ENCODE results near the gene NINJ2.

Gene NINJ2

DNA sequence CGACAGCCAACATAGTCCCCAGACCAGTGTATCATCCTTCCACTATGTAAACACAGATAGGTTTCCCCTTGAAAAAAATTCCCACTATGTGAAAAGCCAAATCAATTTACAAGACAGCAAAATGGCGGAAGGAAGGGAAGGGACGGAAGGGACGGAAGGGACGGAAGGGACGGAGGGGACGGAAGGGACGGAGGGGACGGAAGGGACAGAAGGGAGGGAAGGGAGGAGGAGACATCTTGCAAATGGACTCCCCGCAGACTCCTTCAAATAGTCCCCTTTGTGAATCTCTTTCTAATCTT lies 75.3 kb downstream of the NINJ2 start:
- TF ChIP-seq, protein P1, sequence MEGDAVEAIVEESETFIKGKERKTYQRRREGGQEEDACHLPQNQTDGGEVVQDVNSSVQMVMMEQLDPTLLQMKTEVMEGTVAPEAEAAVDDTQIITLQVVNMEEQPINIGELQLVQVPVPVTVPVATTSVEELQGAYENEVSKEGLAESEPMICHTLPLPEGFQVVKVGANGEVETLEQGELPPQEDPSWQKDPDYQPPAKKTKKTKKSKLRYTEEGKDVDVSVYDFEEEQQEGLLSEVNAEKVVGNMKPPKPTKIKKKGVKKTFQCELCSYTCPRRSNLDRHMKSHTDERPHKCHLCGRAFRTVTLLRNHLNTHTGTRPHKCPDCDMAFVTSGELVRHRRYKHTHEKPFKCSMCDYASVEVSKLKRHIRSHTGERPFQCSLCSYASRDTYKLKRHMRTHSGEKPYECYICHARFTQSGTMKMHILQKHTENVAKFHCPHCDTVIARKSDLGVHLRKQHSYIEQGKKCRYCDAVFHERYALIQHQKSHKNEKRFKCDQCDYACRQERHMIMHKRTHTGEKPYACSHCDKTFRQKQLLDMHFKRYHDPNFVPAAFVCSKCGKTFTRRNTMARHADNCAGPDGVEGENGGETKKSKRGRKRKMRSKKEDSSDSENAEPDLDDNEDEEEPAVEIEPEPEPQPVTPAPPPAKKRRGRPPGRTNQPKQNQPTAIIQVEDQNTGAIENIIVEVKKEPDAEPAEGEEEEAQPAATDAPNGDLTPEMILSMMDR (conservative IDR thresholded peaks at IDR 0.05): no peak
- TF ChIP-seq ZFX (IDR thresholded peaks at IDR 0.05): no peak
- H3K27ac ChIP-seq: no peak overlapping the region

DNA sequence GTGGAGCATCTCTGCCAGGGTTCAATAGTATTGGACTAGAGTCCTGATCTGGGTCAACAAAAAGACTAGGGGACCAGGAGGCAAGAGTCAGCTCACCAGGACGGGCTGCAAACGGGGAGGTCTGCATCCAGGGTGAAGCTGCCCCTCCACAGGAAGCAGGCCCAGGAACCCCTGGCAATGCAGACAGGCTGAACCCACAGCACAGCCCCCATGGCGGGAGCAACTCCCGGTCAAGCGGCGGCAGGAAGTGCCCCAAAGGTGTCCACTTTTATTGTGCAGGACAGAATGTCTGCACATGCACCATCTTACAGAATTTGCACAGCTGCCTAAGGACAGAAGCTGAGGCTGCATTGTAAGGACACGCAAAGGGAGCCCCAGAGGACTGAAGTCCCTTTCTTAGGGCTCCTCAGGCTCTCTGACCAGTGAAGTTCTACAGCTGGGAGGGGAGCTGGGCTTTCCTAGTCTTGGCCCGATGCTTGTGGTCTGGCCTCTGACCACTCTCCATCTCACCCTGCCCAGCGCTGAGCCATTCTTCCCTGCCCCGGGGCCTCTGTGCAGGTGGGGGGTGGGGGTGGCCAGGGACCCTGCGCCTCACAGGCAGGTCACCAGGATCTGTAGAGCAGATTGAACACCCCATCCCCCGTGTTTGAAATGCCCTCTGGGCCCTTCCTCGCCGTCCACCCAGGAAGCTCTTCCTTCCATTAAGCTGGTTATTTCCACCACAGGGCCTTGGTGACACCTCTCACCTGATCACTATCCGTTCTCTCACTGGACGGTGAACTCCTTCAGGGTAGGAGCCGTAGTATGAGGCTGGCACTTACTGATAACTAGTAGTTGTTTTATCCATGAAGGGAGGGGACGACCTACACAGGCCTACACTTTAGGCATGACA lies 75.9 kb downstream of the NINJ2 start:
- H3K27ac ChIP-seq: no peak overlapping the region
- TF ChIP-seq, protein P1 (conservative IDR thresholded peaks at IDR 0.05): no peak
- no peak for TF ChIP-seq ZFX (IDR thresholded peaks at IDR 0.05)

DNA sequence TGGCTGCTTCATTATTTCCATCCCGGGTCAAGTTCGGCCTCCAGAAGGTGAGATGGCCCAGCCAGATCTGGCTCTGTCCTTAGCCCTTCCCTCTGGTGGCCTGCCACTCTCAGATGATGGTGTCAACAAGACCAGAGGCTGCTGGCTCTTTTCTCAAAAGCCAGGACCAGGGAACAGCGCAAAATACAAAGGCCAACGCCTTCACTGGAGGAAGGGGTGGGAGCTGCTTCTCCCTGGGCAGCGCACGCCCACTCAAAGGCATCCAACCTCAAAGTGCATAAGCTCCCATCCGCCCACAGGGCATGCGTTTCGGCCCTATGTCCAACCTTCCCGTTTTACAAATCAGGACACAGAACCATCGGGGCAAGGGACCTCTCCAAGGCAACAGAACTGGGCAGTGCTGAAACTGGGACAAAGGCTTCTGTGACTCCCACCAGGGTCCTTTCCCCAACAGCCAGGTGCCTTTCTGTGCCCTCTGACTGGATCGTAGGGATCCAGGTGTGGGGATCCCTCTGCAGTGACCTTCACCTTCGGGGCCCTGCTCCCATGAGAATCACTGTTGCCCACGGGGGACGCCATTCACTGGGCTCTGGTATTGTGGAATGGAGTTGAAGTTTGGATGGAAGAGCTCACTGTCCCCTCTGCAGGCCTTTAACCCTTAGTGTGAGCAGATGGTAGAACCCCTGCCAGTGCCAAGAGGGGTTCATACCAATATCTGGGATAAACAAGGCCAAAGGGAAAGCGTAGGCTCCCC lies 76.8 kb downstream of the NINJ2 start:
- H3K27ac ChIP-seq: no peak overlapping the region

DNA sequence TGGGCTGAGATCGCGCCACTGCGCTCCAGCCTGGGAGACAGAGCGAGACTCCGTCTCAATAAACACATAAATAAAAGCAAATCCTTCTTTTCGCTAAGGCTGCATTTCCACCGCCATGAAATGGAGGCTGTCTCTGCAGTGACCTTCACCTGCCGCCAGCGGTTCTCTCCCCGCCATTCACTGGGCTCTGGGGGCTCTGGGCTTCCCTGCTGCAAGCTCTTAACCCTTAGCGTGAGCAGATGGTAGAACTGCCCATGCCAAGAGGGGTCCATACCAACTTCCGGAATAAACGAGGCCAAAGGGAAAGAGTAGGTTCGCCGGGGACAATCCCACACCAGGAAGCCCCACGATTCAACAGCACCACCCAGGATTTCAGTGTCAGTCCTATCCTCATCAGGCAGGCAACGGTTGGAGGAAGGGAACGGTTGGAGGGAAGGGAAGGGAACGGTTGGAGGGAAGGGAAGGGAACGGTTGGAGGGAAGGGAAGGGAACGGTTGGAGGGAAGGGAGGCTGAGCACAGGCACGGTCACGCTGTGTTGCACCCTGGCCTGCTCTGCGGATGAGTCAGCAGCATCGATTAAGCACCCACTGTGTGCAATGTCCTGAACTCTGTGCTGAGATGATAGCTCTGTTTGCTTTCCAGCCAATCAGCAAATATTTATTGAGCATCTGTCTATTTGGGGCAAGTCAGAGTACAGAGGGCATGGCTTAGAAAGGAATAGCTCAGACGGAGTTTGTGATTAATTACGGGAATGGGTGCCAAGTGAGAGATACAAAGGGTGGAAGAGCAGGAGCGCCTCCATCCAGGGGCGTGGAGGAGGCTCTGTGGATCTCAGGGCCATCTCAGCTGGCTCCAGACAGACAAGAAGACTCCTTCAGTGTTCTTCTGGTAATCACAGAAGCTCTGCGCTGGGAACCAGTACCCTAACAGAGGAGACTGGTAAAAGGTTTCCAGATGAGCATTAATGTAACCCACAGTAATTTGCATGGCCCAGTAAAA lies 77.9 kb downstream of the NINJ2 start:
- no peak for TF ChIP-seq ZFX (IDR thresholded peaks at IDR 0.05)
- TF ChIP-seq, protein P1 (conservative IDR thresholded peaks at IDR 0.05): no peak
- no peak overlapping the region for H3K27ac ChIP-seq

More for the DNA sequence above, 76.8 kb downstream of the NINJ2 start:
- TF ChIP-seq, protein P1 (conservative IDR thresholded peaks at IDR 0.05): no peak
- no peak for TF ChIP-seq ZFX (IDR thresholded peaks at IDR 0.05)

DNA sequence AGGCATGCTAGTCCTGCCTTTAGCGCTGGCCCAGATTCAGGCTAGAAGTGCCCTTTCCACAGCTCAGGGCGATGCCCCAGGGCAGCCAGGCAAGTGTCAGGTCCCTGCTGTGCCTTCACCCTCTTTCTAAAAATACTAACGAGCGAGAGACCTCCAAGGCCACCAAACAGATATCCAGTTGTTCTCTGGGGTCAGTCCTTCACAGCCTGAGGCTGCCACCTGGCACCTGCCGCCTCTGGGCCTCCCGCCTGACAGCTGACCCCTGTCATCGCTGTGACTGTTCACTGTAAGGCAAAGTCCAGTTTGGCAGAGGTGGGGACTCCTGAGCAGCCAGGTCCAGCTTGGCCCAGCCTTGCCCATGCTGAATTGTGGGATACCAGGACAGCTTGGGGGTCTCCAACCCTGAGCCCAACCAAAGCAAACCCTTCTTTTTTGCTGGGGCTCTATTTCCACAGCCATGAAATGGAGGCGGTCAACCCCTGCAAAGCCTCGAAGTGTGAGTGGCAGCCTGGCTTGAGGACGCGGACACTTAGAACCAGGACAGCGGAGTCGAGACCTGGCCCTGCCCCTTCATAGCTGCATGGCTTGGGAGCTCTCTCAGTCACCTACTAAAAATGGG lies 79.9 kb downstream of the NINJ2 start:
- no peak overlapping the region for H3K27ac ChIP-seq
- no peak for TF ChIP-seq ZFX (IDR thresholded peaks at IDR 0.05)

DNA sequence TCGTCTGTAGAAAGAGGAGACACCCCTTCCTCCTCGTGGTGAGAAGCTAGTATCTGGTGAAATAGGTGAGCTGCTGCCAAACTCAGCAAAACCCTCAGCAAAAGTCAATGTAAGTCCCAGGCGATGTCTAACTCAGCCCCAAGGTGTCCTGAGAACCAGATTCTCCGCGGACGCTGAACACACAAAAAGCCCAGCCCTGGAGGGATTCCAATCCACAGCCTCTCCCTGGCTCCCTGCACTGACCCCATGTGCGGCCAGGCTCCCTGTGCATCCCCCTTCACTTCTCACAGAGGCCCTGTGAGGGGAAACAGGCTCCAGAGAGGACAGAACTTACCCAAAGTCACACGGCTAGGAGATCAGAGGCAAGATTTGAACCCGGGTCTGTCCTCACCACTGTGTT lies 81.5 kb downstream of the NINJ2 start:
- TF ChIP-seq, protein P1 (conservative IDR thresholded peaks at IDR 0.05): no peak
- no peak for TF ChIP-seq ZFX (IDR thresholded peaks at IDR 0.05)
- H3K27ac ChIP-seq: no peak overlapping the region

DNA sequence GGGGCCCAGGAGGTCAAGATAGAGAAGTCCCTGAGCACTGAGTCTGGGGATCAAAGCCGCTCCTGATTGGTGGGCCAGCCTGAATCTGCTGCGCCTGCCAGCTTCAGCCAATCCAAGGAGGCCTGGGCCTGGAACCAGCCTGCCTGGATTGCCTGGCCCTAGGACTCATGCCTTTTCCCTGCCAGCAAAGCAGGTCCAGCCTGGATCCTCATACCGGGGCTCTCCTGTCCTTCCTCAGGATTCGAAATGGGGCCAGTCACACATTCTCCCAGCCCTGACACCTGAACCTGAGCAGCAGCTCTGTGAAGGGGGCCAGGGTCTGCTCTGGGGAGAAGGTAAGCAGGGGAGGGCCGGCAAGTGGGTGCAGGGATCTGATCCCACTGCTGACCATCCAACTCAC lies 81.9 kb downstream of the NINJ2 start:
- TF ChIP-seq ZFX (IDR thresholded peaks at IDR 0.05): no peak
- TF ChIP-seq, protein P1 (conservative IDR thresholded peaks at IDR 0.05): no peak
- H3K27ac ChIP-seq: no peak overlapping the region
